ENCODE data around the gene PRDM8.

PRDM8 gene

DNA sequence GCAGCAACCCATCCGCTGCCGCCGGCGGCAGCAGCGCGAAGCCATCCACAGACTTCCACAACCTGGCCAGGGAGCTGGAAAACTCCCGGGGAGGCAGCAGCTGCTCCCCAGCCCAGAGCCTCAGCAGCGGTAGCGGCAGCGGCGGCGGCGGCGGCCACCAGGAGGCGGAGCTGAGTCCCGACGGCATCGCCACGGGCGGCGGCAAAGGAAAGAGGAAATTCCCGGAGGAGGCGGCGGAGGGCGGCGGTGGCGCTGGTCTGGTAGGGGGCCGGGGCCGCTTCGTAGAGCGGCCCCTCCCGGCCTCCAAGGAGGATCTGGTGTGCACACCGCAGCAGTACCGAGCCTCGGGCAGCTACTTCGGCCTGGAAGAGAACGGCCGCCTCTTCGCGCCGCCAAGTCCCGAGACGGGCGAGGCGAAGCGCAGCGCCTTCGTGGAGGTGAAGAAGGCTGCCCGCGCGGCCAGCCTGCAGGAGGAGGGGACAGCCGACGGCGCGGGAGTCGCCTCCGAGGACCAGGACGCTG, 4.9 kb downstream of the PRDM8 start:
- DNase-seq, result no peak

DNA sequence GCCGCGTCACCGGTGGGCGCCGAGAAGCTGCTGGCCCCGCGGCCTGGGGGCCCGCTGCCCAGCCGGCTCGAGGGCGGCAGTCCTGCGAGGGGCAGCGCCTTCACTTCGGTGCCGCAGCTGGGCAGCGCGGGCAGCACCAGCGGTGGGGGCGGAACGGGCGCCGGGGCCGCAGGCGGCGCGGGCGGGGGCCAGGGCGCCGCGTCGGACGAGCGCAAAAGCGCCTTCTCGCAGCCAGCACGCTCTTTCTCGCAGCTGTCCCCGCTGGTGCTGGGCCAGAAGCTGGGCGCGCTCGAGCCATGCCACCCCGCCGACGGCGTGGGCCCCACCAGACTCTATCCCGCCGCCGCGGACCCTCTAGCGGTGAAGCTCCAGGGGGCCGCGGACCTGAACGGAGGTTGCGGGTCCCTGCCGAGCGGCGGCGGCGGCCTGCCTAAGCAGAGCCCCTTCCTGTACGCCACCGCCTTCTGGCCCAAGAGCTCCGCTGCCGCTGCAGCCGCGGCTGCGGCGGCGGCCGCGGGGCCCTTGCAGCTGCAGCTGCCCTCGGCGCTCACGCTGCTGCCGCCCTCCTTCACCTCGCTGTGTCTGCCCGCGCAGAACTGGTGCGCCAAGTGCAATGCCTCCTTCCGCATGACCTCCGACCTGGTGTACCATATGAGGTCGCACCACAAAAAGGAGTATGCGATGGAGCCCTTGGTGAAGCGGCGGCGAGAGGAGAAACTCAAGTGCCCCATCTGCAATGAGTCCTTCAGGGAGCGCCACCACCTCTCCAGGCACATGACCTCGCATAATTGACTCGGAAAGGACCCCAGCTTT, 5.6 kb downstream of the PRDM8 start:
- DNase-seq, result no peak

DNA sequence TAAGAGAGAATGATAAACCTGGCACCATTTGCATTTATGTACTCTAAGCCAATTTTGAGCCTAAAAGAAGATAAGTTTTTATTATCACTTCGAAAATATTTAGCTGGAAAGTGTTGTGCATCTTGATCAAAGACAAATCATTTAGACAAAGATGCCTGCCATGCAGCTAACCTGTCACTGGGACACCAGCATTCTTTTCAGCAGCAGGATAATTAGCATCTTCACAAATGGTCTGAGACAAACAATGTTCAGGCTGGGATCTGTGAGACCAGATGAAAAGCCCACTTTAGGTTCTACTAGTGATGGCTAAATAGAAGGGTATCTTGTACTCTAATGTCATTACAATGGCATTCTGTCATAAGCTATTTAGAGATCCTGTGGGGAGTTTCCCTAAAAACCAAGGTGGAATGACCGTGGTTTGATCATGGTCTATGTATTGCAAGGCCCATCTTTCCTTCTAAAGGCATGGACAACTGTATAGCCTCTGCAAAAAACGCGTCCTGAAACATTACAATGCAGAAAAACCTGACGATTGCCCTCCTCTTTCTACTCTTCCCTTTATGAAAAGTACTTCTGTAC, 7.2 kb downstream of the PRDM8 start:
- no peak for DNase-seq

DNA sequence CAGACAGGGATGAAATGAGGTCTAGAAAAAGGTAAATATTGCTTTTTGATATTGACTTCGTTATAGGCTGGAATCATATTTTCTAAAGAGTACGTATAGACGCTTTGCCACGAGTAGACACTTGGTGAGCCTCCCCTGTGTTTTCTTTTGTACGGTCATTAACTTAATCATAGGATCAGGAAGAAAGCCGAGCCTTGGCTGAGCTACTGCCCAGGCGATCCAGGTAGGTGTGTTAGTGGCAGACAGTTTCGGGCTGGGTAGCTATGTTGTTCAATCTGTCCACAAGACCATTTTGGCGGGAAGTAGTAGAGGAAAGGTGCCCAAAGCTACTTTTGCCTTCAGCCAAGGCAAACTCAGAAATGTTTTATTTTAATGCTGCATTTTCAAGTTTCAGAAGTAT, 8.8 kb downstream of the PRDM8 start:
- DNase-seq, result no peak

DNA sequence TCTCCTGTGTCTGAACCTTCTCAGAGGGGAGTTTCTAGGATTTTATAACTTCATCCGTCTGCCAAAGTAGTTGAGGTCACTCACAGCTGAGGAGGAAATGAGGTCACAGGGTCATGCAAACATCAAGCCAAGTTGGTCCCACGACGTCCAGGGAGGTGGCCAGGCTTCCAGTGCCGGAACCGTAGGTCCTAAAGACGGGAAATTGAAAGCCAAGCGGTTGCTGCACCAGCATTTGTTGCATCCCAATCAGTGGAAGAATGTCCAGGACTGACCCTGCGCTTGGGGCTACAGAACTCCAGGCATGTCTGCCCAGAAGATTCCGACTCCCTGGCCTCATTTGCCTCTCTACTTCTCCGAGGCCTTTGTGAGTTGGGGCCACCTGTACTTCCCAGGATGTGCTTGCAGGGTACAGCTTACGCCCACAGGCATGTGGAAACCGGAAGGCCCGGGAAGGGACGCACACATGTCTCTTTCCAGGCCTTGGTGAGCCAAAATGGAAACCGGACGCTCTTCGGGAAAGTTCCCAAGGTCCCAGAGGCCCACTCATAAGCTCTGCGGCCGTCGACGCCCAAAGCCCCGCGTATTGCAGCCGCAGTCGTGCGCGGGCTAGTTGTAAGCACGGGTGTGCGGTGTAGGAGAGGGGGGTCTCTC, 9.3 kb downstream of the PRDM8 start:
- DNase-seq, result no peak

DNA sequence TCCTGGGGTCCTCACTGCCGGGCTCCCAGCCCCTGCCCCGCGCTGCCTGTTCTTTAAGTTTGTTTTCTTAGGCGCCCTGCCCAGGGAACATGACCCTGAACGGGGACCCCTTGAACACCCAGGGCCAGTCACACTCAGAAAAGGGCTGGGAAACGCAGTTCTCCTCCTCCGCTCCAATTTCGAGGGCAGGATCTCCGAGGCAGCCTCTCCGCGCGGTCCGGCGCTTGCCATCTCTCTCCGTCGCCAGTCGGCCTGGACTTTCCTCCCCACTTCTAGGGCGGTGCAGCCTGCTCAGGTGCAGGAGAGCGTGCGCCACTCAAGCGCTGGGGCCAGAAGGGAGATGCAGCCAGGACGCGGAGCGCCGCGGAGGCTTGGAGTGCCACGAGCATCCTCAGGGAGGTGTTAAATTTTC, 9.9 kb downstream of the PRDM8 start:
- DNase-seq, result no peak

DNA sequence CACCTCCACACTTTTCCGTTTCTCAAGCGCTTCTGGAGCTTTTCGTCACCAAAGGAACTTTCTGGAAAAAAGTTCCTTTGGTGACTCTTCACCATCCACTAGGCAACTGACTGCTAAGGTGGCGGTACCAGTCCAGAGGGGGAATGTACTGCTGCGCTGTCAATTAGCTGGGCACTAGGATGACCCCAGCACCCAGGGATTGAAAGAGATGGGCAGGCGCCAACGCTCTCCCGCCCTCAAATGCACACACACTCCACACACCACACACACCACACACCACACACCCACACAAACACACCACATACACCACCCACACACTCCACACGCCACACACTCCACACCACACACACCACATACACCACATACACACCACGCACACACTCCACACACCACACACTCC, 10.4 kb downstream of the PRDM8 start:
- DNase-seq, result no peak

DNA sequence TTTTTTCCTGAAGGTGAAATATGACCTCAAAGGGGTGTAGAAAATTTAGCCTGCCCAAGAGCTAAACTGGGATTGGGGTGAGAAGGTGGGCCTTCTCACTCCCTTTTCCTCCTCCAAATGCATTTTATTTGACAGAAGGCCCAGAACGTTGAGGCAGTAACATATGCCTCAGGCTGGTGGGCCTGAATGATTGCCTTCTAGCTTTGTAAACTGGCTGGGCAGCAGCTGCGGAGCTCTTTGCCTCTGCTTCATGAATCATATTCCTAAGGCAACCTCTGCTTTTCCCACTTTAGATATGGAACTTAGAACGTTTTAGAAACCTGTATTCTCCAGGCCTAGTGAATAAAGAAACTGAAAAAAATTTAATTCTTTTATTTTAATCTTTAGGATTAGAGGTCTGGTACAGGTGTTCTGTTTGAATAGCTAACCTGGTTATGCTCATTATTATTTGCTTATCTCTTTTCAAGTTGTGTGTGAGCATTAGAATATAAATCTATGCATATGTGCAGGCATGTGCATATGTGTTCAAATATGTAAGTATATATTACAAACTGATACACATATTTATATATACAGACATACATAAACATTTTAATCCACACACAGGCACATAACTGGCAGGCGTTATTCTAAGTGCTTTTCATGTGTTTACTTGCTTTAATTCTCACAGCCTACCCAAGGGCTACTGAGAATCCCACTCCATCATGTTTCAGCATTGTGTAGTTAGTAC, 11.5 kb downstream of the PRDM8 start:
- no peak for DNase-seq

DNA sequence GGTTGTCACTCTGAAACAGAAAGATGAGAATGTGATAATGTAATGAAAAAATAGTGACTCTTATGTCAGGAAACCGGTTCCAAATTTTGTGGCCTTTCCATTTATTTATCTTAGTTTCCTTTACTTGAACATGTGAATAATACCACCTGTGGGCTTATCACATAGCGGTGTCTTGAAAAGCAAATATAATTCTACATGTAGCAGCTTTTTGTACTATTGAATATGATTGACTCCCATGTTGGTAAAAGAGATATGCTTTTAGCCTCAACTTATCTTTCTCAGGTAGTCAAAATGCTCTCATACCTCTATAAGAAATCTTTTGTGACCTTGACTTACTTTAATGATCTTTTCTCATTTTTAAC, 12.0 kb downstream of the PRDM8 start:
- no peak for DNase-seq

DNA sequence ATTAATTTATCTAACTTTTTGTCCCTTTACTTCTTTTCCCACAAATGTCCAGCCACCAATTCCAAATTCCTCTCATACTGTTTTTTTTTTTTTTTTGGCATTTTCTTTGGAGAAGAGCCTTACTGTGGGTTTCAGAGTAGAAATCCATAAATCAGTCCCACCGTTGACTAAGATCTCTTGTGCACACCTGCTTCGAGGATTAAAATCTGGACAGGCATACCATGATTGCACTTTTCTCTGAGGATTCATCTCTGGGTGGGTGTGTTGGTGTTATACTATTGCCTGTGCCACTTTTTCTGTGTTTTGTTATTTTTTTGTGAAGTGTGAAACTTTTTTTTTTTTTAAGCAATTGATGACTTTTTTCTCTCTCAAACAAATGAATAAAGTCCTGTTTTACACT, 13.2 kb downstream of the PRDM8 start:
- DNase-seq, result no peak

DNA sequence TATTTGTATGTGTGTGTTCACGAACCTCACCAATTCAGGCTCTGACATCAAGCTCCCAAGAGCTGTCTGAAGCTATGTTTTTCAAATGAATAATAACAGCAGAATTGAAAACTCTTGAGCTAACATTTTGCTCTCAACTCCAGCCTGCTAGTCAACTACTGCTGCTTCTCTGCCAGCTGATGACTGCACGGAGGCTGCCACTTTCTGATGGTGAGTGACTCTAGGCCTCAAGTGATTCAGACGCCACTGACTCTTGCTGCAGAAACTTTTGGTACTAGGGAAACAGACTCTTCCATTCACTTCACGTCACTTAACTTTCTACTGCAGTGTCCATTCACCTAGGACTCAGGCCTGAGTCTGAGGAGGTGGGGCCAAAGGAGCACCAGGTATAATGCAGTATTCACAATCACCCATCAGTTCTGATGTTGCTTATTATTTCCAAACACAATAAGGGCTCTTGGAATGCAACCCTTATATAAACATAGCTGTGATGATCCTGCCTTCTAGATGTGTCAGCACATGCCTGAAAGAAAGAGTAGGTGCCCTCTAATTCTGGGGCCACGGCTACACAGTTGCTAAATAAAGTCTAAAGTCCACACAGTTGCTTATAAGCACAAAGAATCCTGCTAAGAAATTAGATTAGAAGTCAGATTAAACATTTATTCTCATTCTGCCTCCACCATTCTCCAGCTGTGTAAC, 16.0 kb downstream of the PRDM8 start:
- no peak for DNase-seq

DNA sequence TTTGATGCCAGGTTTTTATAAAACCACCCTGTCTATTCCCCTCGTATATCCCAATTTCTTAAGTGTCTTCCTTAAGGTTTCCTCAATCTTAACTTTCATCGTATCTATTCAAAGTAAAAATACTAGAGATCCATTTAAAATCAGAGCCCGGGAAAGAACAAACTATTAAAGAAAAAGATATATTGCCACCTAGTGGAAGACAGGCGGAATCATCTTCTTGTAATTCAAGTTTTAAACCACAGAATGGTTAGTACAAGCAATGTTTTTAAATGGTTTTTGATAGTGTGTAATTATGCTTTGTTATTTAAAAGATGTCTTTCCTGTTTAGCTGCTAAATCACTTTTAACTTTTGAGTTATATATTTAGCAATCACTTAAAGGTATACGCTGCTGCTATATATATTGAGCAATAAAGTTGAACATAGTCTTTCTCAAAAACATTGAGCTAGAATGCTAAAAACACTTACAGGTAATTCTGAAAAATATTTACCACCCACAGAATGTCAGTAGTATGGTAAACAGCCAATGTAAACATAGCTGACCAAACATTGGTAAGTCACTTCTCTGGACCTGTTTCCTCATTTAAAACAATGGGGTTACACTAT, 18.2 kb downstream of the PRDM8 start:
- DNase-seq, result peak; percentile 9

DNA sequence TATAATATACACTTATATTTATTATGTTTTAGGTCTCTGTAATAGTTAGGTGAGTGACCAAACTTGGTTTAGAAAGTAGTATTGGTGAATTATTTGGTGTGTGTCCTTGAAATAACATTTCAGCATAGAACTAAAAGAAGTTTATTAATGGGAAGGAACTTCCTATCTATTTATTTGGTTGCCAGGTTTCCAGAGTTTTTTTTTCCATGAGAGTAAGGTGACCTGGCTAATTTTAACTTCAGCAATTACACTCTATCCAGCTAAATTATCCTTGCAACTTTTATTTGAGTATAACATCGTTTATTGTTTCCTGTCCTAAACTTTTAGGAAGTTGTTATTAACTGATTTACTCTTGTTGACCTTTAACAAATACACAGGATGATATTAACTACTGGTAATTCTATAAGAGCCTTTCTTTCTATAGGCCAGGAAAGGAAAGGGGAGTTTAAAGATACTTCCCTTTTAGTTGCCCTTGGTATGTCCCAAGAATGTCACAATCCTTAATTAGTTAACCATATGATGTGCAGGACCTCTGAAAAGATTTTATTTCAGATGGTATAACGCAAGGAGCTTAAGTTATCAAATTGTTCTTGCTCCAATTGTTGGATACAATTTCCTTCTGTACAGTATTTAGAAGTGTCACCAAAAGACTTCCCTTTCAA, 18.9 kb downstream of the PRDM8 start:
- no peak for DNase-seq

DNA sequence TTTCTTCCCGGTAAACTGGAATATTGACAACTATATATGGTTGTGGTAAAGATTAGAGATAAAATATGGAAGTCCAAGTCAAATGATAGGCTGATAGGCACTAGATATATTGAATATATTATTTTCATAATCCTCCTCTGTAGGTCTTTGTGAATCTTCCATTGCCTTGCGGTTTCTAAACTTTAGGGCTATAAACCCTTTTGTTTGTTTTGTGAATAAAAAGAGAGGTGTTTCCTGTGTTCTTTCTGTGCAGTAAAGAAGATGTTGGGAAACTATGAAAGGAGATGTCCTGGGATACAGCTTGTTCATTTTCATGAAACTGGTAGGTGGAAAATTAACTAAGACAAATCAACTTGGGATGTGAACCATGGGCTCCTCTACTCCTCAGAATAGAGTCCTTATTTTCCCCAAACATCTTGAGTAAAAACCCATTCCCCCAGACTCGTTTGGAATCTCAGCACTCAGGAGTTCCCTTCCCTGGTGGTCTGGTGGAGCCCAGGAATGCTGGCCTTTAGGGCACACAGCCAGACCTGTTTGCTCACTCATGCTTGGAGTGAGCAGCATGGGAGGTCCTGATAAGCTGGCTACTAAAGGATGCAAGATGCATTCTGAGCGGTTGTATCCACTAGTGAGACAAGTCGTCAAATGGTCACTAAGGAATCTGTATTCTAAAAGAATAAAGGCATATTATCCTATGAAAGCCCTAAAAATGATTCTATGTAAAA, 22.2 kb downstream of the PRDM8 start:
- no peak for DNase-seq

DNA sequence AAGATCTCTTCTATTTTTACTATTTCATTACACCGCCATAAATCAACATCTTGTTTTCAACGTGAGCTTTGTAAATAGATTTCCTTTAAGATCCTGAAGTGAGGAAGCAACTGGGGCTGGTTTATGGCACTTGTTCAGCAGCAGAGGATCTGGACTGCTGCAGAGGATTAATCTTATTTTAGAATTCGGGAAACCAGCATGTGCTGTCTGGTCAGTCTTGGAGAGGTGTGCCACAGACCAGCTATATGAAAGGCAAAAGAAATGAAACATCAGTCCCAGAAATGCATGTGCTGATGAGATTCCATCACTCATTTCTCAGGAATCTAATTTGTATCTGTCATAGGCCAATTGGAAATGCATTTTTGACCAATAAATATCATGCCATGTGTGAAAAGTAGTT, 23.4 kb downstream of the PRDM8 start:
- DNase-seq, result no peak

DNA sequence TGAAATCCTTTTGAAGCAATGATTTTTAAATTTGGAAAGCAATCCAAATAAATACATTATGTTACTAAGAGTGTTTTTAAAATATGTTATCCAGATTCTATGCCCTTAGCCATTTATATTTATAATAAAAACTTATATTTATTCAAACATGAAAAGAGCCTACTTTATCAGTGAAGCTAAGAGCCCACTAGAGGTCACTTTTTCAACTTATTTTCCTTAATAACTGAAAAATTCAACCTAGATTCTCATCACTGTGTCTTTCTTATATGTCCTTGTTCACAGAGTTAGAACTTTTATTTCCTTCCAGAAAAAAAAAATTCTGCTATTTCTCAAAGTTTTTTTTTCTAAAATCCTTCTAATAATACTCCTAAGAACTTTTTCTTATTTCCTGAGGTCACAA, 23.9 kb downstream of the PRDM8 start:
- no peak for DNase-seq

DNA sequence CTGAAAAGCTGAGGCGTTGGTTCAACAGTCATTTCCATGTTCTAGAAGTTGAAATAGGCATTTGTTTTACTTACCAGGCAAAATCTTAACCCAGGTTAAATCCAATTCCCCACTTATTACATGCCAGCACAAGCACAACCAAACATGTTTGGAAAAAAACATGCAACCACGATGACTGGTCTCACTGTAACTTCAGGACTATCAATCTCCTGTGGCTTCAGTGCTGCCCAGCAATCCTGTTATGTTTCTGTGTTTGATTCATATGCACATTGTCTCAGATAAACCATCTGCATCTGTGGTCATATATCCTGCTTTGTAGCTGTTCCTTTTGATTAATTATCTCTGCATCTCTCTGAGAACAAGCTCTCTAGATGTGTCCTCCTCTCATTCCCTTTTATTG, 28.3 kb downstream of the PRDM8 start:
- no peak for DNase-seq

DNA sequence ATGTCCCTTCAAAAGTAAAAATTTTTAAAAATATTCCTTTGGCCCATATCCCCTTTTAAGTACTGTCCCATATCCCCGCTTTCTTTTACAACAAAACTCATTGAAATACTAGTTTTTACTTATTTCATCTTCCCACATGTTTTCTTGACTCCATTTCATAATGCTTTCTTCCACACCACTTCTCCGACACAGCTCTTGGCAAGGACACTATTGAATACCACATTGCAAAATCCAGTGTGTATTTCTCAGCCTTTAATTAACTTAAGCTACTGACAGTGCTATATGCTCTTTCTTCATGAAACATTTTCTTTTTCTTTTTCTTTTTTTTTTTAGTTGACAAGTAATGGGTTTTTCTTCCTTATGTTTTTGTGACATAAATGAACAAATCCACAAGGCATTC, 28.8 kb downstream of the PRDM8 start:
- DNase-seq, result no peak

DNA sequence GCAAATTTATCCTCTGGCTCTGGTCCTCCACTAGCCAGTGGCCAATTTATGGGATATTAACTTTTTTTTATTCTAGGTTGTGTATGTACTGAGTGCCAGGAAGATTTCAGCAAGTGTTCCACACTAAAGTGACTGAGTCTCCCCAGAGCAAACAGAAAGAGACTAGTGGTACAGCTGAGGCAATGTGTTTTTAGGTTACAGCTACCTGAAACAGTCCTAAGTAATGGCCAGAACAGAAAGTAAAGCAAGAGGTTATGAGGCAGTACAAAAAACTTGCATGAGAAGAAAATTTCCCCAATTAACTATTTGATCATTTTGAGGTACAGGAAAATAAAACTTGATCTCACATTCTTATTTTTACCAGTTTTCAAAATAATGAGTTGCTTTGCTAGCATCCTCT, 31.2 kb downstream of the PRDM8 start:
- no peak for DNase-seq

DNA sequence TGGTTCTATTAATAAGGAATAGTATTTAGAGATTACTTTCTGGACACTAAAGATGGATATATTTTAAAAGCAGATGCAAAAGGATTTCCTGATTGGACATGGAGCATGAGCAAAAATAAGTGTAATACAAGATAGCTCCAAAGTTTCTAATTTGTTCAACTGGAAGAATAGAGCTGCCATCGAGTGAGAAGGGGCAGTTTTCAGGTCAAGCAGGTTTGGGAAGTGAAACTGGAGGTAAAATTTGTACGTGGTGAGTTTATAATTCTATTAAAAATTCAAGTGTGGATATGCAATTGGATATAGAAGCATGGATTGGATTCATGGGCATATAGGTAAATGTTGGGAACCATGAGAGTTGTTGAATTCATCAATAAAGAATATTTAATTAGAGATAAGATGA, 31.8 kb downstream of the PRDM8 start:
- no peak for DNase-seq

DNA sequence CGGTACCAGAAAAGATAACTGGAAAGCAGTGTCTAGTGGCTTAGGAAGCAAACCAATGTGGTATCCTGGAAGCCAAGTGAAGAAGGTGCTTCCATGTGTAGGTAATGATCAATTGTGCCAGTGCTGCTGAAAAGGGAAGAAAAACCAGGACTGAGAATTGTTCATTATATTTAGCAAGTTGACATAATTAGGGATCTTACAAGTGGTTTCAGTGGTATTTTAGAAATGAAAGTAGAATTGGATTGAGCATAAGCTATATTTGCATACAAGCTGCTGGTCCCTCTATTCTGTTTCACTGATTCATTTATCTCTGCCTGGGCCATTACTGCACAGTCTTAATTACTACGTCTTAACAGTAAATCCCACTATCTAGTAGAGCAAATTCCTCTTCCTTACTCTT, 32.3 kb downstream of the PRDM8 start:
- DNase-seq, result no peak

All from DMS 273 treated with DMSO at 0.1 percent for 48 hours (cell line).